Adipocyte (in vitro differentiated cells): Measurements from ENCODE around the gene ZNF575.

ENCODE experiments used
- DNase-seq: peaks from one replicate; pipeline ENCODE4 v3.0.0-alpha.2; 2015; ENCODE audit warnings: low read depth
- H3K27me3 ChIP-seq: replicated peaks from 2 replicates; pipeline ENCODE4 v1.7.0; 2013; ENCODE audit warnings: mild to moderate bottlenecking, low read length, moderate library complexity; ENCODE audit not compliant: control insufficient read depth, insufficient read depth
- H3K36me3 ChIP-seq: 2 replicates; pipeline ENCODE4 v1.7.0; 2013; ENCODE audit warnings: low read length, mild to moderate bottlenecking, moderate library complexity; ENCODE audit not compliant: control insufficient read depth, insufficient read depth, severe bottlenecking
- H3K4me1 ChIP-seq: 2 replicates; pipeline ENCODE4 v1.7.0; 2013; ENCODE audit warnings: mild to moderate bottlenecking, low read length, moderate library complexity; ENCODE audit not compliant: control insufficient read depth, insufficient read depth
- H3K4me3 ChIP-seq: 2 replicates; pipeline ENCODE4 v1.7.0; 2013; ENCODE audit warnings: mild to moderate bottlenecking, low read length, moderate library complexity
- H3K9ac ChIP-seq: 2 replicates; pipeline ENCODE4 v1.7.0; 2013; ENCODE audit warnings: mild to moderate bottlenecking, low read length, moderate library complexity
- H3K9me3 ChIP-seq: 2 replicates; pipeline ENCODE4 v1.7.0; 2013; ENCODE audit warnings: mild to moderate bottlenecking, low read length, moderate library complexity; ENCODE audit not compliant: control insufficient read depth

ZNF575 gene

DNA sequence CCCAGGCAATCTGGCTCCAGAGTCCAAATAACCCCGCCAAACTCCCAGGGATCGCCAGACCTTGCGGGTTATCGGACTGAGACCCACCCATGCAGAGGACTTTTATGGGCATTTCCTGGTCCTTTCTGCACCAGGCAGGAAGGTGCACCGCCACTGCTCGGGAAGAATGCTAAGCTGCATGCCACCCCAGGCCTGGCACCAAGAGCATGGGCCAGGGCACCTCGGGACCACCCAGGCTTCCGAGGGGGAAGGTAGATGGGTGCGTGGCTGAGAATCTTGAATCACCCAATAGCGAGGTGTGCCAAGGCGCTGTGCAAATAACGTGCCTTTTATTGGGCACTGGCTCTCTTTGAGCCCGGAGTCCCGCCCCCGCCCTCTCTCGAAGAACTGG lies 422 bp upstream of the ZNF575 start:
- H3K4me1 ChIP-seq: peaks cover 17% of the 10 kb centered on the region
- peaks cover 3% of the 10 kb centered on the region for H3K36me3 ChIP-seq
- H3K9ac ChIP-seq: peak overlapping the region; percentile 83
- H3K9me3 ChIP-seq: no peaks in the 10 kb centered on the region
- no peaks in the 10 kb centered on the region for H3K27me3 ChIP-seq
- peak overlapping the region; percentile 89 for H3K4me3 ChIP-seq
- no peak for DNase-seq

- Histone ChIP-seq H3K4me3 (peak overlapping the region; percentile 89), H3K36me3 (peaks cover 9% of the 10 kb centered on the region), H3K9ac (peak overlapping the region; percentile 83), H3K9me3 (no peaks in the 10 kb centered on the region), H3K27me3 (no peaks in the 10 kb centered on the region), H3K4me1 (peaks cover 10% of the 10 kb centered on the region)
- peak; percentile 100 for DNase-seq
Observed at GRCh38 chr19:43533546-43534304, 737 bp downstream of the ZNF575 start.

DNA sequence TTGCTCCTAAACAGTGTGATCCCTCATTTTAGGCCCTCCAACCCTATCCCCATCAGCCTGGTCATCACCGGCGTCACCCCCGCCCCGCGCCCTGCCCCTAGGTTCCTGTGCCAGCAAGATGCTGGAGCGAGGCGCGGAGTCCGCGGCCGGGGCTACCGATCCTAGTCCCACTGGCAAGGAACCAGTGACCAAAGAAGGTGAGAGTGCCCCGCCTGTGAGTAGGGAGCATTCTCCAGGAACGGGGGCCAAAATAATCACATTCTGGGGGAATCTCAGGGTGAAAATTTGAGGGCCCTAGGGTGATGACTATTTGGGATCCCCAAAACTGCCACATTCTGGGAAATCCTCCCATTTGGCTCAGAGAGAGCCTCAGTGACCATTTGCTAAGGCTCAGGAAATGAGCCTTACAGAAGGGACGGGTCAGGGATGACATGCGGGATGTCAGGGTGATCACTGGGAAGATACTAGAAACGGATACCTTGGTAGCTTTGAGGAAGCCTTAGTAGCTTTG lies 1.4 kb downstream of the ZNF575 start:
- no peak for DNase-seq
- Histone ChIP-seq H3K4me3 (peak overlapping the region; percentile 89), H3K27me3 (no peaks in the 10 kb centered on the region), H3K9me3 (no peaks in the 10 kb centered on the region), H3K36me3 (peaks cover 16% of the 10 kb centered on the region), H3K9ac (peak overlapping the region; percentile 41), H3K4me1 (peaks cover 10% of the 10 kb centered on the region)

- Histone ChIP-seq H3K4me3 (no peak overlapping the region), H3K27me3 (no peaks in the 10 kb centered on the region), H3K9ac (peak overlapping the region; percentile 41), H3K9me3 (no peaks in the 10 kb centered on the region), H3K4me1 (peaks cover 10% of the 10 kb centered on the region), H3K36me3 (peaks cover 16% of the 10 kb centered on the region)
- DNase-seq: peak; percentile 61
Observed at GRCh38 chr19:43534816-43535761, 2.1 kb downstream of the ZNF575 start.

DNA sequence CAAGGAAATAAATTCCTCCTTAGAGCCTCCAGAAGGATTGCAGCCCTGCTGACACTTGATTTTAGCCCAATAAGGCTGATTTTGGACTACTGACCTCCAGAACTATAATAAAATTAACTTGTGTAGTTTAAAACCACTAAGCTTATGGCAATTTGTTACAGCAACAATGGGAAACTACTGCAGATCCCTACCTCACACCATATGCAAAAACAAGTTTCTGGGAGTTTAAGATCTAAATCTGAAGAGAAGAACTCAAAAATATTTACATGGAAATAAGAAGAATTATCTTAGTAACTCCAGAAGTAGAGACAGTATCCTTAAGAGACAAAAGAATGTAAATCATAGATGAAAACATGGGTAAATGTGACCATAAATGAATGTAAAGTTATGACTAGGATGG lies 5.9 kb downstream of the ZNF575 start:
- no peaks in the 10 kb centered on the region for H3K4me1 ChIP-seq
- H3K27me3 ChIP-seq: no peaks in the 10 kb centered on the region
- H3K36me3 ChIP-seq: peaks cover 43% of the 10 kb centered on the region
- no peak overlapping the region for H3K9ac ChIP-seq
- no peak overlapping the region for H3K4me3 ChIP-seq
- H3K9me3 ChIP-seq: no peaks in the 10 kb centered on the region
- no peak for DNase-seq

GRCh38 chr19:43540381-43540780 lies 7.4 kb downstream of the ZNF575 start:
- Histone ChIP-seq H3K9me3 (no peaks in the 10 kb centered on the region), H3K9ac (no peak overlapping the region), H3K4me3 (no peak overlapping the region), H3K4me1 (no peaks in the 10 kb centered on the region), H3K27me3 (no peaks in the 10 kb centered on the region), H3K36me3 (peaks cover 48% of the 10 kb centered on the region)
- DNase-seq: no peak

- Histone ChIP-seq H3K36me3 (peaks cover 48% of the 10 kb centered on the region), H3K9ac (no peak overlapping the region), H3K4me1 (no peaks in the 10 kb centered on the region), H3K9me3 (no peaks in the 10 kb centered on the region), H3K27me3 (no peaks in the 10 kb centered on the region), H3K4me3 (no peak overlapping the region)
- no peak for DNase-seq
Observed at GRCh38 chr19:43541920-43542650, 9.1 kb downstream of the ZNF575 start.

- Histone ChIP-seq H3K4me3 (no peak overlapping the region), H3K36me3 (peaks cover 35% of the 10 kb centered on the region)
Observed at GRCh38 chr19:43544077-43544476, 11.1 kb downstream of the ZNF575 start.

DNA sequence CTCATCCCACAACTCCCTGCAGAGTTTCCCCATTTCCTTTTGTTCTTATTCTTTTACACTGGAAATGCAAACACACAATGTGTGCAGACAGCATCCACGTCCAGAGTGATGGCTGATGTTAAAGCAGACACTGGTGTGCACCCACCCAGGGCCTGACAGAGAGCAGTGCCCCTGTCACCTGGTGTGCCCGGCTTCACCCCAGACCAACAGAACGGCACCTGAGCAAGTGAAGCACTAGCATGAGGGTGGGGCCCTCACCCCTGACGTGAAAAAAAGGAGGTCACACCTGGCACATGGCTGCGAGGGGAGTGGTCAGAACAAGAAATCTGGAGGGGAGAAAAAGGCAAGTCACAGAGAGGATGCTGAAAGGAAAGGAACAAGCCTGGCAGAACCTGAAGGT lies 12.3 kb downstream of the ZNF575 start:
- Histone ChIP-seq H3K4me3 (no peak overlapping the region), H3K36me3 (peaks cover 37% of the 10 kb centered on the region), H3K9ac (no peak overlapping the region), H3K27me3 (no peaks in the 10 kb centered on the region), H3K9me3 (no peaks in the 10 kb centered on the region), H3K4me1 (no peaks in the 10 kb centered on the region)
- no peak for DNase-seq

More at GRCh38 chr19:43544077-43544476, 11.1 kb downstream of the ZNF575 start:
- Histone ChIP-seq H3K9ac (no peak overlapping the region), H3K27me3 (no peaks in the 10 kb centered on the region), H3K9me3 (no peaks in the 10 kb centered on the region), H3K4me1 (no peaks in the 10 kb centered on the region)
- no peak for DNase-seq

DNA sequence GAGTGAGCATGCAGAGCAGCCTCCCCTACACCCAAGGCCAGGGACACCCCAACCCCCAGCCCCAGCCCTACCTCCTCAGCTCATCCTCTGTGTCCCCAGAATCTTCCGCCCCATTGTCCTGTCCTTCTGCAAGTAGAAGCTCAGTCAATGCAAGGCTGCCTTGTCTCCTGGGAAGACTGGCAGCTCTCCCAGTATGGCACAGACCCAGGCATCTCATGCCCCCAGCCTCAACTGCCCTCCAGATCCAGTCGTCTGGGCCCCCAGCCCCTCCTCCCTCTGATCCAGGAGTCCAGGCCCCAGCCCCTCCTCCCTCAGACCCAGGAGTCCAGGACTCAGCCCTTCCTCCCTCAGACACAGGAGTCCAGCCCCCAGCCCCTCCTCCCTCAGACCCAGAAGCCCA lies 13.0 kb downstream of the ZNF575 start:
- H3K9me3 ChIP-seq: no peaks in the 10 kb centered on the region
- peaks cover 39% of the 10 kb centered on the region for H3K36me3 ChIP-seq
- no peak for DNase-seq
- H3K4me1 ChIP-seq: no peaks in the 10 kb centered on the region
- no peak overlapping the region for H3K4me3 ChIP-seq
- no peak overlapping the region for H3K9ac ChIP-seq
- H3K27me3 ChIP-seq: no peaks in the 10 kb centered on the region

DNA sequence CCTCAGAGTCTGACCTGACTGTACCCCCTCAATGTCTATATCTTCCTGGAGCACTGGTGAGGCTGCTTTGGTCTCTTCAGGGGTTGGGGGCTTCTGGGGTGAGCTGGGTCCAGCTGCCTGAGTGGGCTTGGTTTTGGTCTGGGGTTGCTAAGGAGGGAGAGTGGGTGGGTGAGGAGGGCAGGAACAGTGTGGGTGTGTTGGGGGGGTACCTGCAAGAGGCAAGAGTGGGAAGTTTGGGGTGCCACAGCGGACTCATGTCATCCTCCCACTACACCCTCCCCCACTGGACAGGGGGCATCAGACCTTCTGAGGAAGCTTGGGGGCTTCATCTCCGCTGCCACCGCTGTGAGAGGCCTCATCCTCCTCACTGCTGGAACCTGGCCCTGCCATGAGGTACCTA lies 13.6 kb downstream of the ZNF575 start:
- Histone ChIP-seq H3K36me3 (peaks cover 43% of the 10 kb centered on the region), H3K4me3 (no peak overlapping the region), H3K9me3 (no peaks in the 10 kb centered on the region), H3K27me3 (no peaks in the 10 kb centered on the region), H3K9ac (no peak overlapping the region), H3K4me1 (no peaks in the 10 kb centered on the region)
- DNase-seq: no peak
